WTC11 (cell line): ENCODE measurements around the gene PRR12. TPM values are rescaled to one million over a fixed set of nuclear protein-coding genes. Genes with fewer than 3 reads are reported as not detected.

Source experiments
- ATAC-seq: fragments of 200-7000 bp; cut with Tn5 transposase; 2 replicates; pipeline ENCODE4 v1.10.0; 2021; ENCODE audit warnings: mild to moderate bottlenecking, moderate library complexity
- CTCF ChIA-PET: fragments of 300-600 bp; sonication (Branson Sonifier 250); formaldehyde crosslinking; loops from one replicate; lab custom pipeline; 2021; ENCODE audit warnings: antibody characterized with exemption; lab: Charles Lee
- POLR2A ChIA-PET: fragments of 350-600 bp; sonication (Branson Sonifier 250); formaldehyde crosslinking; loops from one replicate; lab custom pipeline; 2021; ENCODE audit warnings: antibody characterized with exemption; lab: Charles Lee
- DNase-seq: peaks from one replicate; pipeline ENCODE4 v3.0.0; 2021; ENCODE audit warnings: low spot score
- H3K27ac Mint-ChIP-seq: 2 replicates; pipeline ENCODE4 v1.8.0; 2021; ENCODE audit warnings: mixed read lengths
- H3K27me3 Mint-ChIP-seq: 2 replicates; pipeline ENCODE4 v1.8.0; 2021; ENCODE audit warnings: low read depth, mild to moderate bottlenecking, moderate library complexity, mixed read lengths
- H3K36me3 Mint-ChIP-seq: 2 replicates; pipeline ENCODE4 v1.8.0; 2021; ENCODE audit warnings: mixed read lengths
- H3K4me1 Mint-ChIP-seq: 2 replicates; pipeline ENCODE4 v1.8.0; 2022; ENCODE audit warnings: mixed read lengths
- H3K4me3 Mint-ChIP-seq: 2 replicates; pipeline ENCODE4 v1.8.0; 2021; ENCODE audit warnings: mild to moderate bottlenecking, moderate library complexity, mixed read lengths
- H3K9me3 Mint-ChIP-seq: 2 replicates; pipeline ENCODE4 v1.8.0; 2021; ENCODE audit warnings: mixed read lengths
- AR ChIP-seq: fragments of 250-450 bp; sonication (Bioruptor Pico); IDR thresholded peaks from 2 replicates; pipeline ENCODE4 v1.9.0; 2021; ENCODE audit warnings: mild to moderate bottlenecking
- ATF6 ChIP-seq: sonication (generic); formaldehyde crosslinking; IDR thresholded peaks from 2 replicates; pipeline ENCODE4 v1.8.1; 2023; ENCODE audit warnings: mild to moderate bottlenecking, missing genetic modification reagents
- CREM ChIP-seq: sonication (generic); formaldehyde crosslinking; IDR thresholded peaks from 2 replicates; pipeline ENCODE4 v1.8.1; 2022; ENCODE audit warnings: mild to moderate bottlenecking, missing genetic modification reagents, moderate library complexity
- E2F5 ChIP-seq: sonication (generic); formaldehyde crosslinking; IDR thresholded peaks from 2 replicates; pipeline ENCODE4 v1.8.1; 2022; ENCODE audit warnings: mild to moderate bottlenecking, moderate library complexity, missing genetic modification reagents
- ERG ChIP-seq: fragments of 250-450 bp; sonication (Bioruptor Pico); IDR thresholded peaks from 2 replicates; pipeline ENCODE4 v1.8.0; 2021; ENCODE audit warnings: mild to moderate bottlenecking
- HMGXB4 ChIP-seq: sonication (generic); formaldehyde crosslinking; IDR thresholded peaks from 2 replicates; pipeline ENCODE4 v1.8.1; 2023; ENCODE audit warnings: mild to moderate bottlenecking, moderate library complexity, missing genetic modification reagents
- JAZF1 ChIP-seq: fragments of 250-450 bp; sonication (Bioruptor Pico); IDR thresholded peaks from 2 replicates; pipeline ENCODE4 v1.9.0; 2021; ENCODE audit warnings: moderate library complexity, mild to moderate bottlenecking, inconsistent platforms
- PRDM15 ChIP-seq: sonication (generic); formaldehyde crosslinking; IDR thresholded peaks from 2 replicates; pipeline ENCODE4 v1.8.0; 2022; ENCODE audit warnings: missing genetic modification reagents
- STAT6 ChIP-seq: sonication (generic); formaldehyde crosslinking; conservative IDR thresholded peaks from 2 replicates; pipeline ENCODE4 v1.8.1; 2023; ENCODE audit warnings: mild to moderate bottlenecking, low read depth, missing genetic modification reagents, moderate library complexity
- ZNF121 ChIP-seq: sonication (generic); formaldehyde crosslinking; IDR thresholded peaks from 2 replicates; pipeline ENCODE4 v1.8.0; 2023; ENCODE audit warnings: missing genetic modification reagents
- ZNF263 ChIP-seq: sonication (generic); formaldehyde crosslinking; IDR thresholded peaks from 2 replicates; pipeline ENCODE4 v1.8.1; 2022; ENCODE audit warnings: low read depth, mild to moderate bottlenecking, moderate library complexity, missing genetic modification reagents
- total RNA-seq: library from RNA; stranded (reverse); gene quantifications from 3 replicates; pipeline ENCODE4 v1.2.3, GENCODE V29; 2021

Gene PRR12
- total RNA-seq, 1 experiment from 2014 or later = 86.1 TPM

- TF ChIP-seq AR (CRISPR knock-in tag) = no peak
- no peak for TF ChIP-seq ZNF263 (CRISPR knock-in tag)
- no peak for TF ChIP-seq HMGXB4 (CRISPR knock-in tag)
- TF ChIP-seq JAZF1 (CRISPR knock-in tag) = no peak
Observed at GRCh38 chr19:49654581-49654980, 63.6 kb downstream of the PRR12 start (continued).

GRCh38 chr19:49655570-49656455 lies 64.8 kb downstream of the PRR12 start:
- H3K4me1 Mint-ChIP-seq = peaks cover 10% of the 10 kb centered on the region
- peaks cover 58% of the 10 kb centered on the region for H3K36me3 Mint-ChIP-seq
- no peak for ATAC-seq
- peaks cover 7% of the 10 kb centered on the region for H3K9me3 Mint-ChIP-seq
- TF ChIP-seq STAT6 (CRISPR knock-in tag) (no peak), ATF6 (CRISPR knock-in tag) (no peak), E2F5 (CRISPR knock-in tag) (no peak), ZNF121 (CRISPR knock-in tag) (peak; percentile 63; the same call in 1 of the 2 replicates)
- ChIA-PET CTCF (interaction anchor here (0.8 to 1.9 kb wide), 5 partner anchors 16 to 34 kb away, joined by 3 to 5 read pairs (median 3); partner anchors contain the start of gene RRAS), POLR2A (interaction anchor here (0.8 kb wide), 1 partner anchor 16 kb away, joined by 4 read pairs; the partner anchor contains the start of gene RRAS)
- no peak overlapping the region for H3K4me3 Mint-ChIP-seq
- H3K27me3 Mint-ChIP-seq = no peaks in the 10 kb centered on the region
- peak overlapping the region; percentile 19; the same call in 1 of the 2 replicates for H3K27ac Mint-ChIP-seq
- DNase-seq = no peak

- Mint-ChIP-seq H3K36me3 (peaks cover 63% of the 10 kb centered on the region), H3K4me1 (peaks cover 10% of the 10 kb centered on the region), H3K4me3 (no peak overlapping the region), H3K27me3 (no peaks in the 10 kb centered on the region), H3K9me3 (peaks cover 7% of the 10 kb centered on the region), H3K27ac (peak overlapping the region; percentile 19)
- ChIA-PET CTCF (interaction anchor here (0.8 to 1.9 kb wide), 3 partner anchors 20 to 28 kb away, joined by 3 to 5 read pairs (median 3); no protein-coding TSS in a partner anchor), POLR2A (no interaction called here)
- no peak for ATAC-seq
- no peak for DNase-seq
- TF ChIP-seq PRDM15 (CRISPR knock-in tag) (no peak), CREM (CRISPR knock-in tag) (no peak), ERG (CRISPR knock-in tag) (no peak)
Observed at GRCh38 chr19:49656456-49657109, 65.6 kb downstream of the PRR12 start.
